Astrocyte of the hippocampus (primary cell): ENCODE data around the gene C12orf60.

Experiments
- DNase-seq: peaks from one replicate; pipeline ENCODE4 v3.0.0; 2011; ENCODE audit warnings: low read depth, low spot score

The C12orf60 gene

GRCh38 chr12:14873440-14874185 lies 70.1 kb downstream of the C12orf60 start:
- DNase-seq, result no peak
